Measurements from ENCODE around the gene SEC24C.
"Not testable (repeated sequence)": the region's sequence is repeated elsewhere in the genome, so short reads cannot be mapped to it uniquely, and the experiment has no call there.

SEC24C gene

DNA sequence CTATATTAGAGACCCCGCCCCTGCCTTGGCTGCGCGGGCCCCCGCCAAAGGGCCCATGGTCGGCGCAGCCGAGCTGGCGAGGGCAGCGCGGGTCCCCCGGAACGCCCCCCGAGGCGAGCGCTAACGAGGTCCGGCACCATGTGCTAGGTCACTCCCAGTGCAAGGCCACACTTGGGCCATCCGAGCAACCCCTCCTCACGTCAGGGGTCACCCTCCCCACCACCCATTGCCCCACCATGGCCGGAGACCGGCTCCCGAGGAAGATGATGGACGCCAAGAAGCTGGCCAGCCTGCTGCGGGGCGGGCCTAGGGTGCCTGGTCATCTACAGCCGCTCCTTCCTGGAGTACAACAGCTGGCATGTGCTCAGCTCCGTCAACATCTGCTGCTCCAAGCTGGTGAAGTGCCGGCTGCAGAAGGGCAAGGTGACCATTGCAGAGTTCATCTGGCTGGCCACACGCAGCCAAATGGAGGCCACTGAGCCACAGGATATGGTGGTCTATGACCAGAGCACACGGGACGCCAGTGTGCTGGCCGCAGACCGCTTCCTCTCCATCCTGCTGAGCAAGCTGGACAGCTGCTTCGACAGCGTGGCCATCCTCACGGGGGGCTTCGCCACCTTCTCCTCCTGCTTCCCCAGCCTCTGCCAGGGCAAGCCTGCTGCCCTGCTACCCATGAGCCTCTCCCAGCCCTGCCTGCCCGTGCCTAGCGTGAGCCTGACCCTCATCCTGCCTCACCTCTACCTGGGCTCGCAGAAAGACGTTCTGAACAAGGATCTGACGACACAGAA, 12.4 kb upstream of the SEC24C start:
- no peak for DNase-seq

DNA sequence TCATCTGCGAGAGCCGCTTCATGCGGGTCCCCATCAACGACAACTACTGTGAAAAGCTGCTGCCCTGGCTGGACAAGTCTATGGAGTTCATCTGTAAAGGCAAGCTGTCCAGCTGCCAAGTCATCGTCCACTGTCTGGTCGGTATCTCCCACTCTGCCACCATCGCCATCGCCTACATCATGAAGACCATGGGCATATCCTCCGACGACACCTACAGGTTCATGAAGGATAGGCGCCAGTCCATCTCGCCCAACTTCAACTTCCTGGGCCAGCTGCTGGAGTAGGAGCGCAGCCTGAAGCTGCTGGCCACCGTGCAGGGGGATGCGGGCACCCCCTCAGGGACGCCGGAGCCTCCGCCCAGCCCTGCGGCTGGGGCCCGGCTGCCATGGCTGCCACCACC, 11.7 kb upstream of the SEC24C start:
- DNase-seq: no peak

DNA sequence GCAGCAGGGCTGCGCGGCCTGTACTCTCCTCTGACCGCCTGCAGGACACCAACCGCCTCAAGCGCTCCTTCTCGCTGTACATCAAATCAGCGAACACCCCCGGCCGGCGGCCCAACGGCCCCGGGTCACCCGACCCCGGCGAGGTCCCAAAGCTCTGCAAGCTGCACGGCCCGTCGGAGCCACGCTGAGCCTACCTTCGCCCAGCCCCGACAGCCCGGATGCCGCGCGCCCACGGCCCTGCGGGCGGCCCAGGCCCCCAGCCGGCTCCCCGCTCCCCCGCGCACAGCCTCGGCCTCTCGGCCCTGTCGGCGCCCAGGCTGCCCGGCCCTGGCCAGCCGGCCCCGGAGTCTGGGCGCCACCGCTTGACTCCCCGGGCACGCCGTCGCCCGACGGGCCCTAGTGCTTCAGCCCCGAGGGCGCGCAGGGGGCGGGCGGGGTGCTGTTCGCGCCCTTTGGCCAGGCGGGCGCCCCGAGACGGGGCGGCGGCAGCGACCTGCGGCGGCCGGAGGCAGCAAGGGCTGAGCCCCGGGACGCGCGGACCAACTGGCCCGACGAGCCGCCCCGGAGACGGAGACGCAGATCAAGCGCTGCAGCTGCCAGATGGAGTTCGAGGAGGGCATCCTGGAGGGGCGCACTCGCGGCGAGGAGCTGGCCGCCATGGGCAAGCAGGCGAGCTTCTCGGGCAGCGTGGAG, 11.1 kb upstream of the SEC24C start:
- DNase-seq: no peak

DNA sequence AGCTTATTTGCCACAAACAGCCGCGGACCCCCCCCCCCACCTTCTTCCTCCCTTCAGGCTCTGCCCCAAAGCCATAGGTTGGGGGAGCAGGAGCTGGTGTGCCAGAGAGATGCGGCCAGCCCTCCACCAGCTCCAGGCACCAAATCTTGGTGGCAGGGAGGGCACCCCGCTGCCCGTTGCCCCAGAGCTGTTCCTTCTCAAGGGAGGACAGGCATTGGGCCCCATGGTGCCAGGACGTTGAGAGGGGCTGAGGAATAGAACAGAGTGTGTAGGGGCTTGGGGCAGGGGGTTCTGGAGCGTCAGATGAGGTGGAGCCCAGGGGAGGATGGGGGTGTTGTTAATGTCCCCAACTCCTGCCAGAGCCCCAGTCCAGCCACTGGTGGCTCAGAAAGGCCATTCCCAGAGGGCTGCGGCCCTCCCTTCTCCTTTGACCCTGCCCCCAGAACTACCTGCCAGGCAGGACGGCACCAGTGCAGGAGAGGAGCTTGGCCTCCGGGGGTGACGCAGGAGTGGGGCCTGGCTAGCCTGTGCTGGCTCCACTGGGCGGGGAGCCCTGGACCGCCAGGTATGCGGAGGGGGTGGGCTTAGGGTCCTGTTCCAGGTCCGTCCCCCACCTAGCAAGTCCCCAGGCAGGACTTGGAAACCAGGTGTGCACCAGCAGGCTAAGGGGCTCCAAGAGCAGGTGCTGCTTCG, 10.0 kb upstream of the SEC24C start:
- no peak for DNase-seq

DNA sequence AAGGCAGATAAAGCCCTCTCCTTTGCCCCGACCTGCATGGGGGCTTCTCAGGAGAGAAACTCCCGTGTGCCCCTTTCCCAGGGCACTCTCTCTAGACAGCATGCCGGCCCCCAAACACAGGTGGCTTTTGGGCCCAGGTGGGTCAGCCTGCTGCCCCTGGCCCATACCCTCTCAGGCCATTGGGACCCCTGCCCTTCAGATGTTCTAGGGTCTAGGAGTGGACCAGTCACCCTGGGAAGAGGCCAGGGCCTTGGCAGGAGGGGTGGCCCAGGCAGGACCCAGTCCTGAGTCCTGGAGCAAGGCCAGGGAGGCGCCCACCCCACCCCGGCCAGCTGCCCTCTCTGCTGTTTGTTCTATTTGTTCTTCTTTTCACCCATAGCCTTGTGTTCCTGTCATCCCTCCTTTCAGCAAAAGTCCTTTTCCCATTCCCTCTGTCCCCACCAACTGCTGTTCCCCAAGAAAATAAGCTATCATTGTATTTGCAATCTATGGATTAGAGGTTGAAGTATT, 9.3 kb upstream of the SEC24C start:
- no peak for DNase-seq

DNA sequence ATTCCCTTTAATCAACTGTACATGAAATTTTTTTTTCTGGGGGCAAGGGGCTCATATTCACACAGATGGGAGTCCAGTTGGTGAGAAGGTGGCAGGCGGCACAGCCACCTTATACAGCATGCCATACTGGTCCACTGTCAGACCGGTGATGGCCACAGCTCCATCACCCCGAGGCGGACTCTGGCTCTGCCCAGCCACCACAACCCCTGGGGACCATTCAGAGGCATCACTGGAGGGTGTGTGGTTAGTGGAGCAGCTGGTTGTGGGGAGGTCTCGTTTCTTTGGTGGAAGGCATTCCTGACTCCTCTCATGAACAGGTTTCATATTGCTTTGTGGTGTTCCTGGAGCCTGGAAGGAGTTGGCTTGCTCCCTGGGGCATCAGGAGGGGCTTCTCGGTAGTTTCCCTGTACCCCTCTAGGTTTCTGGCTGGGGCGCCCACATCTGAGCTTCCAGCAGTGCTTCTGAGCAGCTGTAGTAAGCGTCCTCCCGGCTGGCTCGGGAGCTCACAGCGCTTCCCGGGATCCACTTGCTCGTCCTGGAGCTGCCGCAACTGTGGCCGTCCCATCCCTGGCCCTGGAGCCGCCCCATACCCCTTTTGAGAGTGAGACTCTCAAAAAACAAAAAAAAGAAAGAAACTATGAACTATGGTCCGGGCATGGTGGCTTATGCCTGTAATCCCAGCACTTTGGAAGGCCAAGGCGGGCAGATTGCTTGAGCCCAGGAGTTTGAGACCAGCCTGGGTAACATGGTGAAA, 3.5 kb upstream of the SEC24C start:
- not testable (repeated sequence) for DNase-seq

DNA sequence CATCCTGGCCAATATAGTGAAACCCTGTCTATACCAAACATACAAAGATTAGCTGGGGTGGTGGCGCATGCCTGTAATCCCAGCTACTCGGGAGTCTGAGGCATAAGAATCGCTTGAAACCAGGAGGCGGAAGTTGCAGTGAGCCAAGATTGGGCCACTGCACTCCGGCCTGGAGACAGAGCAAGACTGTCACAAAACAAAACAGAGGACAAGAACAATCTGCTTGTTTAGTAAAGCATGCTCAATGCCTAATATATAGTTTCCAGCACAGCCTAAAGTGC, 1.8 kb upstream of the SEC24C start:
- no peak for DNase-seq

DNA sequence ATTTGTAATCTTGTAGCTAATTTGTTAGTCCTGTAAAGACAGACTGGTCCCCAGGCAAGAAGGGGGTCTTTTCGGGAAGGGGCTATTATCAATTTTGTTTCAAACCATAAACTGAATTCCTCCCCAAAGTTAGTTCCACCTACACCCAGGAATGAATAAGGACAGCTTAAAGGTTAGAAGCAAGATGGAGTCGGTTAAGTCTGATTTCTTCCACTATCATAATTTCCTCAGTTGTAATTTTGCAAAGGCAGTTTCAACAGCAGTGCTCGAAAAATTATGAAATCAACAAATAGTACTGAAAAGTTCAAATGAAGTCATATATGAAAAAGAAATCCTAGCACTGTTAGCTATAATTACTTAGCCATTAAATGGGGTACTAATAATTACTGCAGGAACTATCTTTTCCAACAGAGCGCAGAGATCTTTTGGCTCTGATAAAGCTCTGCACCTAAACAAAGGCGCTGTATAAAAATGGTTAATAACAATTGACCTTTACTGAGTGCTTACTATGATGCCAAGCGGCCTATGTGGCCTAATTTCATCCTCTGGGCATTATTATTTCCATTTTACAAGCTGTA, 756 bp upstream of the SEC24C start:
- no peak for DNase-seq

DNA sequence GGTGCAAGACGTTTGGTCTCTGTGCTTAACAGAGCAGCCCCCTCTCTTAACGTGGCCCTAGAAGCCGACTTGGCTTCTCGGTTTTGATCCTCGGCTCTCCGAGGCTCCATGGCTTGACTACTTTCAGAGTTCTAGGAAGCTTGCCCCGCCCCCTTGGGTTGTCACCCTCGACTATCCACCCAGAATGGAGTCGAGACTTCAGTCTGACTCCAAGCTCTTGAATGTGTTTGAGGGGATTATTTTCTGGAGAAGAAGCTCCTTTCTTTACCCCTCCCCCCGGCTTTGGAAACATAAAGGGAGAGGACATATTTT, 448 bp downstream of the SEC24C start:
- peak; percentile 64 for DNase-seq

DNA sequence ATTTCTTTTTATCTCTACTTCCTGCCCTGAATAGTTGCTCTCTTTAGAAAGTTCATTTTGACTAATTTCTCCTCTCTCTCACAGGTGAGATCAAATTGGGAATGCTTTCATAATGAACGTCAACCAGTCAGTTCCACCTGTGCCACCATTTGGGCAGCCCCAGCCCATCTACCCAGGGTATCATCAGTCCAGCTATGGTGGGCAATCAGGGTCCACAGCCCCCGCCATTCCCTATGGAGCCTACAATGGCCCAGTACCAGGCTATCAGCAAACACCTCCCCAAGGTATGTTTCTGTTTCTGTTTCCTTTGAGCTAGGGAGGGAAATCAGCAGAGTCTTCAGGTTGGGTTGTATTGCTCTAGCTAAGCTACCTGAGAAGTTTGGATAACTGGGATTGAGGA, 2.5 kb downstream of the SEC24C start:
- no peak for DNase-seq

DNA sequence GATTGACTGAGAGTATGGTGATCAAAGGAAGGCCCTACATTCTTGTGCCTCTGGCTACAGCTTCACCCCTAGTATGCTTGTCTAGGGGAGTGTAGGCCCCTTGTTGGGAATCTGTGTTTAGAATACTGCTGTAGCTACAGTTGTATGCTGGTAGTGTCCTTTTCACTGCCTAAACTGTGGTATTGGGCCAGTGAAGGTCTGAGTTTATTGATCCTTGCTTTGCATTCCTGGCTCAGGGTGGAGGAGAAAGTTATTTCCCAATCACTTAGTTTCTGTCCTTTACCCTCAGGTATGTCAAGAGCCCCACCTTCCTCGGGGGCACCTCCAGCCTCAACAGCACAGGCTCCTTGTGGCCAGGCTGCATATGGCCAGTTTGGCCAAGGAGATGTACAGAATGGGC, 6.6 kb downstream of the SEC24C start:
- DNase-seq: no peak

DNA sequence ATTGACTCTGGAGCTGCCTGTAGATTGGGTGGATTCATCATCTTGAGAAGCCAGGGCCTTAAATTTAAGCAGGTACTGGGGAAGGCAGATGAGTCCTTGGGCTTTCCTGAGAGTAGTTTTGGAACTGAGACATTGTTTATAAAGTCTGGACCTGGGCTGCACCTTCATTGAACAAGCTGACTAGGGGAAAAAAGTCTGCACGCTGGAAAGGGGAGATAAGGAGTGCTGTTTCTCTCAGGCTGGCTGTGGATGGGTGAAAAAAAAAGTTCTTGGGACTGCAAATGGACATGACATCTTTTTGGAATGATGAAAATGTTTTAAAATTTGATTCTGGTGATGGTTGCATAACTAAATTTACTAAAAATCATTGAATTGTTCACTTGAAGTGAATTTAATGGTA, 12.0 kb downstream of the SEC24C start:
- no peak for DNase-seq

DNA sequence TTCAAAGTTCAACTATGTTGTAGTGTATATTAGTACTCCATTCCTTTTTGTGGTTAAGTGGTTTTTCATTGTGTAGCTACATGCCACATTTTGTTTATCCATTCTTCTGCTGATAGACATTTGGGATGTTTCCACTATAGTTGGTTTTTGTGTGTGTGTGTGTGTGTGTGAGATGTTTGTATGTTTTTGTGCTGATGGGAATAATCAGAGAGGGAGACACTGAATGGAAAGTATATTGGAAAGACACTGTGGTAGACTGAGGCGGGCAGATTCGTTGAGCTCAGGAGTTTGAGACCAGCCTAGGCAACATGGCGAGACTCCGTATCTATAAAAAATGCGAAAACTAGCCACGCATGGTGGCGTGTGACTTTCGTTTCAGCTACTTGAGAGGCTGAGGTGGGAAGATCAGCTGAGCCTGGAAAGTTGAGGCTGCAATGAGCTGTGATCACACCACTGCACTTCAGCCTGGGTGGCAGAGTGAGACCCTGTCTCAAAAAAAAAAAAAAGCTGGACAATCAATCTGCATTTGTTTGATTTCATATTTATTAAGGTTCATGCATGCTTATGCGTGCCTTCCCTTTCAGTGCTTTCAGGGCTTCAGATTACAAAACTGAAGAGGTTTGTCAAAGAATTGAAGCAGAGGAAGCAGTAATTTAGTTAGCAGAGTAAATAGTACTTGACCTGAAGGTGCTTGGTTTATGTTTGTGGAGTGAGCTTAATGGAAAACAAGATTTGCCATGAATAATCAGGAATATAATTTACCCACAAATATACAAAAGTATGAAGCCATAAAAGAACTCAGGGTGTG, 14.7 kb downstream of the SEC24C start:
- no peak for DNase-seq

DNA sequence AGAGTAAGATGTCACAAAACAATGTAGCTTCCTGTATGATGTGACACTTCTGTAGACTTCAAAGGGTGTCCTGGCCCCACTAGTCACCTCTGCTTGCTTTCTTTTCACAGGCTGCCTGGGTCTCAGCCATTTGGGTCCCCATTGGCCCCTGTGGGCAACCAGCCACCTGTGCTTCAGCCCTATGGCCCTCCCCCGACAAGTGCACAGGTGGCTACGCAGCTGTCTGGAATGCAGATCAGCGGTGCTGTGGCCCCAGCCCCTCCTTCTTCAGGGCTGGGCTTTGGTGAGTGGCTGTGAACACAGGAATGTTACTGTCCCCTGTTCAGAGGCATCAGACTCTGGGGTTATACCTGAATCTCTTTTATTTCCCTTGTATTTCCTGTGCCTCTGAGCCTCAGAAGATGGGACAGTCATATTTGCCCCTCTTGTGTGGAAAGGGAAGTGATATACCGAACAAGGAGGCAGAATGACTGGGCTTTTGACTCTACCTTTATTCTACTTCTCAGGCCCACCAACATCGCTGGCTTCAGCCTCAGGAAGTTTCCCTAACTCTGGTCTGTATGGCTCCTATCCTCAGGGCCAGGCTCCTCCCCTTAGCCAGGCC, 15.4 kb downstream of the SEC24C start:
- DNase-seq: peak; percentile 23

DNA sequence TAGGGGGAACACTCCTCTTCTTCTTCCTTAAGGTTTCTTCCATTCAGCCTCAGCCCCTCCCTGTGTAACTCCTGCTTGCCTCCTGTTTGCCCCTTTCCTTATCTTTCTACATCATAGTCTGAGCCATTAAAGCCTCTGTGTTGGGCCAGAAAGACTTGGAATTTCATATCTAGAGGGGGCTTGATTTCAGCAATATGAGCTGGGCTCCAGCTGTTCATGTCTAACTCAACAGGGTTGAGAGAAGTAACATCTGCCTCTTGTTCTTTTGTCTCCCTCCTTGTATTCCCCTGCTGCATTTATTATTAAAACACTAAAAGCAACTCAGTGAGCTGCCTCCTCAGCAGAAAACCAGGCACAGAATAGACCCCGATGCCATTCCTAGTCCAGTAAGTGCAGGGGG, 17.6 kb downstream of the SEC24C start:
- DNase-seq: no peak

DNA sequence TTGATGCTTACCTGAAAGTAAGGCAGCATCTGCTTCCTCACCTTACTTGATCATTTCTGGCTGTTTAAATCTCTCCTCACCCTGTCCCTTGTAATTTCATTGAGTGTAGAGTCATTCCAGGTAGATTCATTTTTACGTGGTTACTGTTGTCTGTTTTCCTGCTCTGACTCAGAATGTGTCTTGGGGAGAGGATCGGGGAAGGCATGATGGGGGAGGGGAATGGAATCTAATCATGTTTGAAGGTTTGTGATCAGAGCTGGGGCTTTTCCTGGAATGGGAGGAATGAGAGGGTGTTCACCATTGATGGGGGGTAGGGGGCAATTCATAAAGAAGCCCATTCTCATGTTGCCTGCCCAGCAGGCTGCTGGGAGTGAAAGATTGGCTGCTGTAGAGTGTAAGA, 18.7 kb downstream of the SEC24C start:
- no peak for DNase-seq

DNA sequence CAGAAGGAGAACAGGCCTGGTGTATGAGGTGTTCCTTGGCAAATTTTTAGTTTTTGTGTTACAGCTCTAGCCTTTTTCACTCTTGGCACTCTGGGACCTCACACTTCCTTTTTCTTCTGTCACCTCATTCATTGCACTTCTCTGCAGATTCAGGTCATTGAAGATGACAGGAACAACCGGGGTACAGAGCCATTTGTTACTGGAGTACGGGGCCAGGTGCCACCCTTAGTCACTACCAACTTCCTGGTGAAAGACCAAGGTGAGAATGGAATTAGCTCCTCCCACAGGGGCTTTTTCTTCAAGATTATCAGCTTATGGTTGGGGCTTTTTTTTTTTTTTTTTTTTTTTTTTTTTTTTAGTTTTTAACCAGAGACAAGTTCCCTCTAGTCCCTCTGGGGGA, 19.2 kb downstream of the SEC24C start:
- no peak for DNase-seq

DNA sequence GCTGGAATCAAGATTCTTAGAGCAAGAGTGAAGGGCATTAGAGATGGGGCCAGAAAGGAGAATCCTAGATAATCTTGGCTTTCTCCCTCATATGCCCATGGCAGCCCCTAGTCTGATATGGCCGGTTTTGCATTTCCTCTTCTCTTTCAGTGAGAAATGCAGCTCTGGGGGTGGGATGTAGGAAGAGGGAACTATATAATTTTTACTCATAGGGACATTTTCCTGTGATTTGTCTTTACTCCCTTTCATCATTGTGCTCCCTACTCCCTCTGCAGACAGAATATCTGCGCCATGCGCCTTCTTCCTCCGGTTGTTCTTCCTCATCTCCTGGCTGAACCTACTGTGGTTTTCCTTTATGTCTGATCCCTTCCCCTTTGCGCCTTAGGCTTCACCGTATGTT, 20.9 kb downstream of the SEC24C start:
- no peak for DNase-seq

DNA sequence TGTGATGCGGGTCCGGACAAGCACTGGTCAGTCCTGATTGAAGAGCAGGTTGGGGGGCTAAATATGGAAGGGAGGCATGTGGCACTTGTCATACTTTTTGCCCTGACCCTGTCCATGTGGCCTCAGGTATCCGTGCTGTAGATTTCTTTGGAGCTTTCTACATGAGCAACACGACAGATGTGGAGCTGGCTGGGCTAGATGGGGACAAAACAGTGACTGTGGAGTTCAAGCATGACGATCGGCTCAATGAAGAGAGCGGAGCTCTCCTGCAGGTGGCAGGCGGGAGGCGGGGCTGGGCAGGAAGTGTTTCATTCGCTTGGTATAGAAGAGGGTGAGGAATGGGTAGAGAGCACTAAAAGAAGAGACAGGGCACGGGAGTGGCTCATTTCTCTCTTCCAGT, 24.7 kb downstream of the SEC24C start:
- no peak for DNase-seq

DNA sequence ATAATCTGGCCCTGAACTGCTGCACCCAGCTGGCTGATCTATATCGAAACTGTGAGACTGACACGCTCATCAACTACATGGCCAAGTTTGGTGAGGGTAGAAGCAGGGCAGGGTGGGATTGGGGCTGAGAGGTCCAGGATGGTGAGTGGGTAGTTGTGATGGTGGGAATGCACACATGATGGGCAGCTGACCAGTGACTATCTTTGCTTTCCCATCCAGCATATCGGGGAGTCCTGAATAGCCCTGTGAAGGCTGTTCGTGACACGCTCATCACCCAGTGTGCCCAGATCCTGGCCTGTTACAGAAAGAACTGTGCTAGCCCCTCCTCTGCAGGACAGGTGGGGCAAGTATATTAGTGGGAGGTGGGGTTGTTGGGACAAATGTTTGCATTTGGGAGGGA, 25.2 kb downstream of the SEC24C start:
- DNase-seq: no peak

DNA sequence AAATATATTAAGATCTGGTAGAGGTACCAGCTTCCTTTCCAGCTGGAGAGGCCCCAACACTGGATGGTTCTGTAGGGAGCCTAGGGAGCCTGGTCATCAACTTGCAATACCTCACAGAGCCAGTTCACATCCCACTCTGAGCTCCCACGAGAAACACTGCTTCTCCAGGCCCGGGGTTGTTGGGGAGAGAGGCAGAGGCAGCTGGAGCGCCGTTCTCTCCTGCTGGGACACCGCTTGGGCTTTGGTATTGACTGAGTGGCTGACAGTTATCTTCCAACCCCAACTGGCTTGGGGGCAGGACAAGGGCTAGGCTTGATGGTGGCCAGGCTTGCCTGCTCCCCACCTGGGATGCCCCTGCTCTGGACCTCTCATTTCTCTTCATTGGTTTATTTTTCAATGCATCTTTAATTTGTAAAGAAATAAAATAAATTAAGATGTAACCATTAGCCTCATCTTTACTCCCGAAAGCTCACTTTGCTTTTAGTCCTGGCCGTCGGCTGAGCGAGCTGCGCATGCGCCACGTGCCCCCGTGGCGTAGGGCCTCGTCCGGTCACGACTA, 27.6 kb downstream of the SEC24C start:
- peak; percentile 38 for DNase-seq

Measured in NCI-H82 (cell line).